Parathyroid adenoma (tissue), 2 donors: Measurements from ENCODE around the gene CBARP.

Source experiments
- H2AFZ ChIP-seq: fragments of 300-600 bp; sonication (generic); one replicate; pipeline ENCODE4 v1.7.0; 2017; ENCODE audit warnings: antibody characterized with exemption, mild to moderate bottlenecking
- H3K27ac ChIP-seq: fragments of 300-600 bp; sonication (generic); one replicate; pipeline ENCODE4 v1.7.0; 2017
- H3K27me3 ChIP-seq: fragments of 300-600 bp; sonication (generic); one replicate; pipeline ENCODE4 v1.7.0; 2017; ENCODE audit warnings: low read length; ENCODE audit not compliant: control insufficient read depth, insufficient read depth
- H3K36me3 ChIP-seq: fragments of 300-600 bp; sonication (generic); one replicate; pipeline ENCODE4 v1.7.0; 2017; ENCODE audit warnings: low read length; ENCODE audit not compliant: control insufficient read depth, insufficient read depth
- H3K4me1 ChIP-seq: fragments of 300-600 bp; sonication (generic); one replicate; pipeline ENCODE4 v1.7.0; 2017; ENCODE audit warnings: control low read depth
- H3K4me2 ChIP-seq: fragments of 300-600 bp; sonication (generic); one replicate; pipeline ENCODE4 v1.7.0; 2017; ENCODE audit warnings: low read length
- H3K4me3 ChIP-seq: fragments of 300-600 bp; sonication (generic); one replicate; pipeline ENCODE4 v1.7.0; 2017; ENCODE audit warnings: low read depth, low read length
- H3K79me2 ChIP-seq: fragments of 300-600 bp; sonication (generic); one replicate; pipeline ENCODE4 v1.7.0; 2017; ENCODE audit warnings: control low read depth
- H3K9ac ChIP-seq: fragments of 300-600 bp; sonication (generic); one replicate; pipeline ENCODE4 v1.7.0; 2017; ENCODE audit warnings: mild to moderate bottlenecking
- H3K9me3 ChIP-seq: fragments of 300-600 bp; sonication (generic); one replicate; pipeline ENCODE4 v1.7.0; 2017; ENCODE audit warnings: low read length; ENCODE audit not compliant: control insufficient read depth
- CTCF ChIP-seq: fragments of 300-600 bp; sonication (generic); IDR thresholded peaks from one replicate; pipeline ENCODE4 v1.7.0; 2017; ENCODE audit warnings: antibody characterized with exemption, mild to moderate bottlenecking
- donor health status: primary hyperparathyroidism.

Gene CBARP

GRCh38 chr19:1199531-1199930 lies 38.3 kb downstream of the CBARP start:
- Histone ChIP-seq H3K36me3 (no peaks in the 10 kb centered on the region), H2AFZ (no peak overlapping the region), H3K27me3 (no peaks in the 10 kb centered on the region), H3K27ac (no peak overlapping the region), H3K4me1 (no peaks in the 10 kb centered on the region), H3K9ac (no peak overlapping the region), H3K4me3 (no peak overlapping the region), H3K79me2 (no peaks in the 10 kb centered on the region), H3K9me3 (no peaks in the 10 kb centered on the region), H3K4me2 (no peak overlapping the region)
- TF ChIP-seq CTCF: no peak

- Histone ChIP-seq H3K27ac (no peak overlapping the region), H3K9me3 (no peaks in the 10 kb centered on the region), H3K27me3 (no peaks in the 10 kb centered on the region), H2AFZ (no peak overlapping the region), H3K4me2 (no peak overlapping the region), H3K79me2 (no peaks in the 10 kb centered on the region), H3K36me3 (no peaks in the 10 kb centered on the region), H3K4me1 (no peaks in the 10 kb centered on the region), H3K9ac (no peak overlapping the region), H3K4me3 (no peak overlapping the region)
- TF ChIP-seq CTCF: no peak
Observed at GRCh38 chr19:1189419-1189818, 48.4 kb downstream of the CBARP start.

GRCh38 chr19:1183543-1184172 lies 54.1 kb downstream of the CBARP start:
- no peak overlapping the region for H2AFZ ChIP-seq
- no peak overlapping the region for H3K4me3 ChIP-seq
- H3K36me3 ChIP-seq: no peaks in the 10 kb centered on the region
- H3K27ac ChIP-seq: no peak overlapping the region
- no peaks in the 10 kb centered on the region for H3K9me3 ChIP-seq
- H3K9ac ChIP-seq: no peak overlapping the region
- peaks cover 9% of the 10 kb centered on the region for H3K4me1 ChIP-seq
- no peak for TF ChIP-seq CTCF
- H3K79me2 ChIP-seq: no peaks in the 10 kb centered on the region
- H3K4me2 ChIP-seq: no peak overlapping the region
- no peaks in the 10 kb centered on the region for H3K27me3 ChIP-seq

GRCh38 chr19:1182727-1183126 lies 55.1 kb downstream of the CBARP start:
- Histone ChIP-seq H3K27ac (no peak overlapping the region), H3K9me3 (no peaks in the 10 kb centered on the region), H3K79me2 (no peaks in the 10 kb centered on the region), H3K4me2 (no peak overlapping the region), H3K27me3 (no peaks in the 10 kb centered on the region), H3K36me3 (no peaks in the 10 kb centered on the region), H3K9ac (no peak overlapping the region), H2AFZ (no peak overlapping the region), H3K4me3 (no peak overlapping the region), H3K4me1 (peaks cover 9% of the 10 kb centered on the region)
- TF ChIP-seq CTCF: no peak

- Histone ChIP-seq H3K4me3 (no peak overlapping the region), H3K36me3 (no peaks in the 10 kb centered on the region), H3K4me2 (peak overlapping the region; percentile 46), H2AFZ (peak overlapping the region; percentile 39), H3K79me2 (no peaks in the 10 kb centered on the region), H3K27me3 (no peaks in the 10 kb centered on the region), H3K27ac (peak overlapping the region; percentile 81), H3K9ac (no peak overlapping the region), H3K4me1 (peaks cover 9% of the 10 kb centered on the region), H3K9me3 (no peaks in the 10 kb centered on the region)
- no peak for TF ChIP-seq CTCF
Observed at GRCh38 chr19:1182068-1182467, 55.7 kb downstream of the CBARP start.
